ENCODE measurements around the gene ASL.

The ASL gene

GRCh38 chr7:66075590-66076461 lies at the start of gene ASL:
TSS of gene ASL (plus strand) at chr7:66075819. CDS start at chr7:66076082, 263 bp downstream.
- TF ChIP-seq CTCF (IDR thresholded peaks at IDR 0.05), result no peak; the same call in 1 of the 2 replicates

GRCh38 chr7:66033471-66034385 lies 41.9 kb upstream of the ASL start:
- no peak for TF ChIP-seq CTCF (IDR thresholded peaks at IDR 0.05)

- TF ChIP-seq CTCF (IDR thresholded peaks at IDR 0.05), result no peak
Measured at GRCh38 chr7:66036382-66036781, 39.2 kb upstream of the ASL start.

- TF ChIP-seq CTCF (IDR thresholded peaks at IDR 0.05), result no peak
Measured at GRCh38 chr7:66036788-66037187, 38.8 kb upstream of the ASL start.

GRCh38 chr7:66039094-66039670 lies 36.4 kb upstream of the ASL start:
- no peak for TF ChIP-seq CTCF (IDR thresholded peaks at IDR 0.05)

GRCh38 chr7:66043681-66044497 lies 31.7 kb upstream of the ASL start:
- no peak for TF ChIP-seq CTCF (IDR thresholded peaks at IDR 0.05)
